Measurements from ENCODE around the gene RNU4-1. TPM values are rescaled to one million over a fixed set of nuclear protein-coding genes. Genes with fewer than 3 reads are reported as not detected.
A peak's percentile ranks its signal among the peaks of the same experiment; 100 is the strongest.

The RNU4-1 gene
- total and polyA plus RNA-seq, 9 of the 15 experiments (the other 6 are each of a cell fraction or from before 2014, with no cell fraction given): under 0.01 to 19,719 (median 3,563) TPM; not detected in 4

DNA sequence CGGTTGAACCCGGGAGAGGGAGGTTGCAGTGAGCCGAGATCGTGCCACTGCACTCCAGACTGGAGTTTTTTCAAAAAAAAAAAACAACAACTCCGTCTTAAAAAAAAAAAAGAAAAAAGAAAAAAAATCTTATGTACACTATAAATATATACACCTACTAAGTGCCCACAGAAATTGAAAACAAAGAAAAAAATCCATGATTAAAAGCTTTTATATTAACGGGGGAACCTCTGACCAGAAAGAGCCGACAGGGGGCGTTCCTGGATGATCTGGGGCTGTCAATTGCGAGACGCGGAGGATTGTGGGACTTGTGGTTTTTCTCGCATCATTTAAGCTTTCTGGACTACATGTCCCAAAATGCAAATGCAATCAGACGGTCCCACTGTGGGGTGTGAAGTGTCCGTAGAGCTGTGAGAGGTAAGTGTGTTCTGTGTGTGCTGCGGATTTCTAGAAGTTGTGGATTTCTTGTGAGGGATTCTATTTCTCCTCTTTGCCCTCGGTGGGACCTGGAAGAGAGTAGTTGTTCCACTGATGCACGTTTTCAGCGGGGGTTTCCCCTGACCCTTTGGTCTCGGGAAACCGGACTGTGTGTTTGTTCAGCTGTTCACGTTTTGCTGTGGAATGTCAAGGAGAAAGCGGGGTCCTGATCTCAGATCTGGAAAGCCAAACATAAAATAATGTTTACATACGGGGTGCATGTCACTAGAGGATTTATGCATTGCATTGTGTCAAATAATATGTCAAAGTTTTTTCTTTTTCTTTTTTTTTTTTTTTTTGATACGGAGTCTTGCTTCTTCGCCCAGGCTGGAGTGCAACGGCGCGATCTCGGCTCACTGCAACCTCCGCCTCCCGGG is 9.2 kb upstream of the RNU4-1 start, which contains the start of gene SIRT4 (continued):
- TF ChIP-seq, protein P1, sequence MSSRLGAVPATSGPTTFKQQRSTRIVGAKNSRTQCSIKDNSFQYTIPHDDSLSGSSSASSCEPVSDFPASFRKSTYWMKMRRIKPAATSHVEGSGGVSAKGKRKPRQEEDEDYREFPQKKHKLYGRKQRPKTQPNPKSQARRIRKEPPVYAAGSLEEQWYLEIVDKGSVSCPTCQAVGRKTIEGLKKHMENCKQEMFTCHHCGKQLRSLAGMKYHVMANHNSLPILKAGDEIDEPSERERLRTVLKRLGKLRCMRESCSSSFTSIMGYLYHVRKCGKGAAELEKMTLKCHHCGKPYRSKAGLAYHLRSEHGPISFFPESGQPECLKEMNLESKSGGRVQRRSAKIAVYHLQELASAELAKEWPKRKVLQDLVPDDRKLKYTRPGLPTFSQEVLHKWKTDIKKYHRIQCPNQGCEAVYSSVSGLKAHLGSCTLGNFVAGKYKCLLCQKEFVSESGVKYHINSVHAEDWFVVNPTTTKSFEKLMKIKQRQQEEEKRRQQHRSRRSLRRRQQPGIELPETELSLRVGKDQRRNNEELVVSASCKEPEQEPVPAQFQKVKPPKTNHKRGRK (tag; IDR thresholded peaks at IDR 0.05): peak; percentile 82
- TF ChIP-seq NELFE (IDR thresholded peaks at IDR 0.05; ENCODE audit: insufficient read depth, insufficient read length) (no peak), ESRRB (CRISPR knock-in tag; IDR thresholded peaks at IDR 0.05; ENCODE audit: borderline replicate concordance) (no peak), SMARCC2 (IDR thresholded peaks at IDR 0.05; ENCODE audit: low read depth) (no peak), ZNF354B (CRISPR knock-in tag; IDR thresholded peaks at IDR 0.05) (no peak), DIDO1 (tag; IDR thresholded peaks at IDR 0.05; ENCODE audit: low read depth) (peak; percentile 93), SNIP1 (IDR thresholded peaks at IDR 0.05; ENCODE audit: low read depth) (no peak), PCBP2 (IDR thresholded peaks at IDR 0.05; ENCODE audit: low read depth, low read length, poor library complexity, severe bottlenecking) (no peak), HNRNPL (IDR thresholded peaks at IDR 0.05; ENCODE audit: low read depth, low read length) (no peak), MTA2 (IDR thresholded peaks at IDR 0.05; ENCODE audit: low read depth) (peak; percentile 25; the same call in 1 of the 2 replicates), SP1 (CRISPR knock-in tag; IDR thresholded peaks at IDR 0.05) (peak; percentile 59; the same call in 1 of the 2 replicates), MEIS2 (IDR thresholded peaks at IDR 0.05; ENCODE audit: partially characterized antibody) (peak; percentile 87), MXI1 (IDR thresholded peaks at IDR 0.05; ENCODE audit: low read depth, low read length) (no peak; the same call in 1 of the 2 replicates), BCL6 (CRISPR knock-in tag; IDR thresholded peaks at IDR 0.05) (no peak), DMBX1 (CRISPR knock-in tag; IDR thresholded peaks at IDR 0.05; ENCODE audit: borderline replicate concordance) (no peak), RCOR1 (IDR thresholded peaks at IDR 0.05; ENCODE audit: borderline replicate concordance in 1 of 2, low read depth in 2 of 2, low read length in 2 of 2) (0 out of 4 replicates have a peak, but pooled peaks of 1 of the 2 experiments have one; percentile 52), ZNF830 (CRISPR knock-in tag; IDR thresholded peaks at IDR 0.05) (no peak)
- TF ChIP-seq, protein P2, sequence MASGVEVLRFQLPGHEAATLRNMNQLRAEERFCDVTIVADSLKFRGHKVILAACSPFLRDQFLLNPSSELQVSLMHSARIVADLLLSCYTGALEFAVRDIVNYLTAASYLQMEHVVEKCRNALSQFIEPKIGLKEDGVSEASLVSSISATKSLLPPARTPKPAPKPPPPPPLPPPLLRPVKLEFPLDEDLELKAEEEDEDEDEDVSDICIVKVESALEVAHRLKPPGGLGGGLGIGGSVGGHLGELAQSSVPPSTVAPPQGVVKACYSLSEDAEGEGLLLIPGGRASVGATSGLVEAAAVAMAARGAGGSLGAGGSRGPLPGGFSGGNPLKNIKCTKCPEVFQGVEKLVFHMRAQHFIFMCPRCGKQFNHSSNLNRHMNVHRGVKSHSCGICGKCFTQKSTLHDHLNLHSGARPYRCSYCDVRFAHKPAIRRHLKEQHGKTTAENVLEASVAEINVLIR (CRISPR knock-in tag; IDR thresholded peaks at IDR 0.05): no peak
- TF ChIP-seq, protein P3, sequence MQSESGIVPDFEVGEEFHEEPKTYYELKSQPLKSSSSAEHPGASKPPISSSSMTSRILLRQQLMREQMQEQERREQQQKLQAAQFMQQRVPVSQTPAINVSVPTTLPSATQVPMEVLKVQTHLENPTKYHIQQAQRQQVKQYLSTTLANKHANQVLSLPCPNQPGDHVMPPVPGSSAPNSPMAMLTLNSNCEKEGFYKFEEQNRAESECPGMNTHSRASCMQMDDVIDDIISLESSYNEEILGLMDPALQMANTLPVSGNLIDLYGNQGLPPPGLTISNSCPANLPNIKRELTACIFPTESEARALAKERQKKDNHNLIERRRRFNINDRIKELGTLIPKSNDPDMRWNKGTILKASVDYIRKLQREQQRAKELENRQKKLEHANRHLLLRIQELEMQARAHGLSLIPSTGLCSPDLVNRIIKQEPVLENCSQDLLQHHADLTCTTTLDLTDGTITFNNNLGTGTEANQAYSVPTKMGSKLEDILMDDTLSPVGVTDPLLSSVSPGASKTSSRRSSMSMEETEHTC (IDR thresholded peaks at IDR 0.05): no peak
- TF ChIP-seq, protein P4, sequence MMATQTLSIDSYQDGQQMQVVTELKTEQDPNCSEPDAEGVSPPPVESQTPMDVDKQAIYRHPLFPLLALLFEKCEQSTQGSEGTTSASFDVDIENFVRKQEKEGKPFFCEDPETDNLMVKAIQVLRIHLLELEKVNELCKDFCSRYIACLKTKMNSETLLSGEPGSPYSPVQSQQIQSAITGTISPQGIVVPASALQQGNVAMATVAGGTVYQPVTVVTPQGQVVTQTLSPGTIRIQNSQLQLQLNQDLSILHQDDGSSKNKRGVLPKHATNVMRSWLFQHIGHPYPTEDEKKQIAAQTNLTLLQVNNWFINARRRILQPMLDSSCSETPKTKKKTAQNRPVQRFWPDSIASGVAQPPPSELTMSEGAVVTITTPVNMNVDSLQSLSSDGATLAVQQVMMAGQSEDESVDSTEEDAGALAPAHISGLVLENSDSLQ (IDR thresholded peaks at IDR 0.05): peak; percentile 97
- TF ChIP-seq, protein P5, sequence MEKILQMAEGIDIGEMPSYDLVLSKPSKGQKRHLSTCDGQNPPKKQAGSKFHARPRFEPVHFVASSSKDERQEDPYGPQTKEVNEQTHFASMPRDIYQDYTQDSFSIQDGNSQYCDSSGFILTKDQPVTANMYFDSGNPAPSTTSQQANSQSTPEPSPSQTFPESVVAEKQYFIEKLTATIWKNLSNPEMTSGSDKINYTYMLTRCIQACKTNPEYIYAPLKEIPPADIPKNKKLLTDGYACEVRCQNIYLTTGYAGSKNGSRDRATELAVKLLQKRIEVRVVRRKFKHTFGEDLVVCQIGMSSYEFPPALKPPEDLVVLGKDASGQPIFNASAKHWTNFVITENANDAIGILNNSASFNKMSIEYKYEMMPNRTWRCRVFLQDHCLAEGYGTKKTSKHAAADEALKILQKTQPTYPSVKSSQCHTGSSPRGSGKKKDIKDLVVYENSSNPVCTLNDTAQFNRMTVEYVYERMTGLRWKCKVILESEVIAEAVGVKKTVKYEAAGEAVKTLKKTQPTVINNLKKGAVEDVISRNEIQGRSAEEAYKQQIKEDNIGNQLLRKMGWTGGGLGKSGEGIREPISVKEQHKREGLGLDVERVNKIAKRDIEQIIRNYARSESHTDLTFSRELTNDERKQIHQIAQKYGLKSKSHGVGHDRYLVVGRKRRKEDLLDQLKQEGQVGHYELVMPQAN (IDR thresholded peaks at IDR 0.05; ENCODE audit: borderline replicate concordance): peak; percentile 91
